Hepatocyte (in vitro differentiated cells): Measurements from ENCODE around the gene DIS3. TPM values are rescaled to one million over a fixed set of nuclear protein-coding genes. Genes with fewer than 3 reads are reported as not detected.
"Not testable (repeated sequence)": the region's sequence is repeated elsewhere in the genome, so short reads cannot be mapped to it uniquely, and the experiment has no call there.

Source experiments
- DNase-seq: peaks from one replicate; pipeline ENCODE4 v3.0.0-alpha.2; 2016; ENCODE audit warnings: low spot score
- H2AFZ ChIP-seq: fragments of 200-600 bp; sonication (generic); 2 replicates; pipeline ENCODE4 v1.6.0; 2016; ENCODE audit warnings: antibody characterized with exemption, mild to moderate bottlenecking
- H3K27ac ChIP-seq: fragments of 200-600 bp; sonication (generic); 2 replicates; pipeline ENCODE4 v1.5.1; 2016; ENCODE audit warnings: mild to moderate bottlenecking
- H3K27me3 ChIP-seq: fragments of 200-600 bp; sonication (generic); 2 replicates; pipeline ENCODE4 v1.6.1; 2016
- H3K36me3 ChIP-seq: fragments of 200-600 bp; sonication (generic); replicated peaks from 2 replicates; pipeline ENCODE4 v1.5.1; 2016; ENCODE audit warnings: low read depth; ENCODE audit not compliant: insufficient read depth
- H3K4me1 ChIP-seq: fragments of 200-600 bp; sonication (generic); 2 replicates; pipeline ENCODE4 v1.5.1; 2016; ENCODE audit warnings: mild to moderate bottlenecking, moderate library complexity; ENCODE audit not compliant: insufficient read depth
- H3K4me2 ChIP-seq: fragments of 200-600 bp; sonication (generic); 2 replicates; pipeline ENCODE4 v1.6.0; 2016
- H3K4me3 ChIP-seq: fragments of 200-600 bp; sonication (generic); 2 replicates; pipeline ENCODE4 v1.5.1; 2016; ENCODE audit warnings: mild to moderate bottlenecking
- H3K79me2 ChIP-seq: fragments of 200-600 bp; sonication (generic); 2 replicates; pipeline ENCODE4 v1.6.0; 2017; ENCODE audit warnings: mild to moderate bottlenecking
- H3K9me2 ChIP-seq: fragments of 200-600 bp; sonication (generic); replicated peaks from 2 replicates; pipeline ENCODE4 v1.6.0; 2017; ENCODE audit warnings: mild to moderate bottlenecking; ENCODE audit not compliant: insufficient read depth
- H3K9me3 ChIP-seq: fragments of 200-600 bp; sonication (generic); 2 replicates; pipeline ENCODE4 v1.5.1; 2016; ENCODE audit warnings: low read depth, mild to moderate bottlenecking
- H4K20me1 ChIP-seq: fragments of 200-600 bp; sonication (generic); 2 replicates; pipeline ENCODE4 v1.6.0; 2016; ENCODE audit warnings: mild to moderate bottlenecking; ENCODE audit not compliant: insufficient read depth, poor library complexity, severe bottlenecking
- EZH2 ChIP-seq: fragments of 200-600 bp; sonication (generic); IDR thresholded peaks from 2 replicates; pipeline ENCODE4 v1.6.1; 2016; ENCODE audit warnings: antibody characterized with exemption, mild to moderate bottlenecking, borderline replicate concordance
- EZH2phosphoT487 ChIP-seq: fragments of 200-600 bp; sonication (generic); IDR thresholded peaks from one replicate; pipeline ENCODE4 v1.6.1; 2018; ENCODE audit warnings: antibody characterized with exemption, mild to moderate bottlenecking, low read depth, moderate library complexity; ENCODE audit not compliant: unreplicated experiment, severe bottlenecking
- WGBS: methylation state at CpG from one replicate; pipeline ENCODE4 v1.1.6; 2016; ENCODE audit warnings: low lambda C conversion rate; ENCODE audit errors: missing lambda C conversion rate; 5-methylcytosine and 5-hydroxymethylcytosine counted together
- polyA plus RNA-seq: library from polyadenylated mRNA; unstranded; fragments of >200 nt; fragmentation: Nextera tagmentation; extraction: Ambion mirVana; gene quantifications from 2 replicates; pipeline ENCODE4 v1.2.1, GENCODE V29; 2016
- total RNA-seq: library from RNA; depleted of rRNA; stranded (reverse); fragments of >200 nt; gene quantifications from 2 replicates; pipeline ENCODE4 v1.2.3, GENCODE V29; 2014
- TF ChIP-seq, protein P1 (sequence below): fragments of 200-600 bp; sonication (generic); IDR thresholded peaks from 2 replicates; pipeline ENCODE4 v1.5.1; 2016; ENCODE audit warnings: antibody characterized with exemption, mild to moderate bottlenecking; ENCODE audit not compliant: poor library complexity

DIS3 gene
- total and polyA plus RNA-seq, 2 experiments from 2014 or later = 11.7 to 37.0 TPM

DNA sequence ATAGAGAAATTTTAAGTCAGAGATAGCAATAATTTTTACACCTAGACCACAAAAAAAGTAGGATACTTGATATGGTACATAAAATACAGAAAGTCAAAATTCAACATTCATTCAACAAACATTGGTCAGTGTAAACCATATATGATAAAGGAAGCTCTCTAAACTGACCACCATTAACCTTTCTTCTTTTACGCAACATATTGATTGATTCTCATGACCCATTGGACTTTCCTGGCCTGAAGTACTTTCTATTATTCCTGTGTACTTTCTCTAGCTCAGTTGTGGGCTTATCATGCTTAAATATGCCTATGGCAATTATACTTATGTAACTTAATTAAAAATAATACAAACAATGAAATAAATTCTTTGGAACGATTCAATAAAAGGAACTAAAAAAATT, 10.9 kb upstream of the DIS3 start:
- H4K20me1 ChIP-seq = no peaks in the 10 kb centered on the region
- H3K79me2 ChIP-seq = peaks cover 23% of the 10 kb centered on the region
- DNase-seq = no peak
- no peak overlapping the region for H3K4me2 ChIP-seq
- H3K4me3 ChIP-seq = no peak overlapping the region
- H3K36me3 ChIP-seq = no peaks in the 10 kb centered on the region
- H3K9me2 ChIP-seq = no peaks in the 10 kb centered on the region
- no peak overlapping the region for H2AFZ ChIP-seq
- WGBS = 92% methylated on average over 2 of the region's 2 CpGs
- H3K4me1 ChIP-seq = no peaks in the 10 kb centered on the region
- no peaks in the 10 kb centered on the region for H3K27me3 ChIP-seq
- TF ChIP-seq, protein P1, sequence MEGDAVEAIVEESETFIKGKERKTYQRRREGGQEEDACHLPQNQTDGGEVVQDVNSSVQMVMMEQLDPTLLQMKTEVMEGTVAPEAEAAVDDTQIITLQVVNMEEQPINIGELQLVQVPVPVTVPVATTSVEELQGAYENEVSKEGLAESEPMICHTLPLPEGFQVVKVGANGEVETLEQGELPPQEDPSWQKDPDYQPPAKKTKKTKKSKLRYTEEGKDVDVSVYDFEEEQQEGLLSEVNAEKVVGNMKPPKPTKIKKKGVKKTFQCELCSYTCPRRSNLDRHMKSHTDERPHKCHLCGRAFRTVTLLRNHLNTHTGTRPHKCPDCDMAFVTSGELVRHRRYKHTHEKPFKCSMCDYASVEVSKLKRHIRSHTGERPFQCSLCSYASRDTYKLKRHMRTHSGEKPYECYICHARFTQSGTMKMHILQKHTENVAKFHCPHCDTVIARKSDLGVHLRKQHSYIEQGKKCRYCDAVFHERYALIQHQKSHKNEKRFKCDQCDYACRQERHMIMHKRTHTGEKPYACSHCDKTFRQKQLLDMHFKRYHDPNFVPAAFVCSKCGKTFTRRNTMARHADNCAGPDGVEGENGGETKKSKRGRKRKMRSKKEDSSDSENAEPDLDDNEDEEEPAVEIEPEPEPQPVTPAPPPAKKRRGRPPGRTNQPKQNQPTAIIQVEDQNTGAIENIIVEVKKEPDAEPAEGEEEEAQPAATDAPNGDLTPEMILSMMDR = no peak
- TF ChIP-seq EZH2phosphoT487 (no peak), EZH2 (no peak)
- H3K27ac ChIP-seq = no peak overlapping the region
- H3K9me3 ChIP-seq = no peaks in the 10 kb centered on the region

DNA sequence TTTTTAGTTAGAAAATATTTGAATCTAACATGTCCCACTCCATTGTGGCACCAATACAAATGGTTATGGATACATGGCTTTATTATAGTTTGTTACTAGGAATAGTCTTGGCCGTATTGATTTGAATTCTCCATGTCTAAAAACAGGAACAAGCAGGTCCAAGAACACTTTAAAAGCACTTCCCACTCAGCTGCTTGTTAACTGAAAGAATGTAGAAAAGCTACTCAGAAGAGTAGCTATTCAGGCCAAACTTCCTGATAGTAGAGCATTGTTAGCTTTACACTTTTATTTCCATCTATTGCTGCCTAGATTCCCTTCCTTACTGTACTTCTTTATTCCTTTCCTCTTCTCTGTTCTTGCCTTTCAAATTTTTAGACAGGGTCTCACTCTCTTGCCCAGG, 7.1 kb upstream of the DIS3 start:
- DNase-seq = no peak
- H3K79me2 ChIP-seq = peaks cover 61% of the 10 kb centered on the region
- 100% methylated on average over 1 of the region's 1 CpG for WGBS
- H2AFZ ChIP-seq = no peak overlapping the region
- H3K36me3 ChIP-seq = no peaks in the 10 kb centered on the region
- no peak overlapping the region for H3K4me3 ChIP-seq
- TF ChIP-seq, protein P1 = no peak
- no peak for TF ChIP-seq EZH2
- TF ChIP-seq EZH2phosphoT487 = no peak
- H3K27ac ChIP-seq = no peak overlapping the region
- no peaks in the 10 kb centered on the region for H3K9me3 ChIP-seq
- no peaks in the 10 kb centered on the region for H3K27me3 ChIP-seq
- no peaks in the 10 kb centered on the region for H4K20me1 ChIP-seq
- H3K9me2 ChIP-seq = no peaks in the 10 kb centered on the region
- H3K4me1 ChIP-seq = no peaks in the 10 kb centered on the region
- no peak overlapping the region for H3K4me2 ChIP-seq

DNA sequence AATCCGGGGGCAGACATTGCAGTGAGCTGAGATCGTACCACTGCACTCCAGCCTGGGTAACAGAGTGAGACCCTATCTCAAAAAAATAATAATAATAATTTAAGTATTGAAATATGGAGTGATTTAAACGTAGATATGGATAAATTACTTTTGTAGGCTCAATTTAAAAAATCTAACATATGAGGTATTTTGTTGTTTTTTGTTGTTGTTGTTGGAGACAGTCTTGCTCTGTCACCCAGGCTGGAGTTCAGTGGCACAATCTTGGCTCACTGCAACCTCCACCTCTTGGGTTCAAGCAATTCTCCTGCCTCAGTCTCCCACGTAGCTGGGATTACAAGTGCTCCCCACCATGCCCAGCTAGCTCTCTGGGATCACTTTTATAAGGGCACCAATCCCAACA, 3.0 kb upstream of the DIS3 start:
- not testable (repeated sequence) for H3K4me2 ChIP-seq, H3K27ac ChIP-seq, H3K9me3 ChIP-seq, DNase-seq, H3K4me3 ChIP-seq, H4K20me1 ChIP-seq, H3K27me3 ChIP-seq, H3K9me2 ChIP-seq, H3K4me1 ChIP-seq, H2AFZ ChIP-seq, H3K36me3 ChIP-seq
- WGBS = 95% methylated on average over 4 of the region's 4 CpGs
- peaks cover 91% of the 10 kb centered on the region for H3K79me2 ChIP-seq

DNA sequence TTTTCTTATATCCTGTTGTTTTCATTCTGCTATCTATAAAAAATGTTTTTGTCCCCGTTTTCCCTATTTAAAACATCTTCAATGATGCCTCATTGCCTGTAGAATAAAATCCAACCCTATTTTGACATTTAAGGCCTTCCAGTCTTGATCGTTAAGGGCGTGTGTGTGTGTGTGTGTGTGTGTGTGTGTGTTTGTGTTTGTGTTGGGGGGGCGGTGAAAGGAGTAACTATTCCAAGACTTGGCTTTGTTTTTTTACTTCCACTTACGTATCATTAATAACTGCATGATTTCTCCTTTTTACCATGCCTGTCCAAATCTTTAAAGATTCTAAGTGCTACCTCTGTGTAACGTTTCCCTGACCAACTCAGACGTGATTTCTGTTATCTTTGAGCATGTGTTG, 1.0 kb upstream of the DIS3 start:
- Histone ChIP-seq H3K36me3 (no peaks in the 10 kb centered on the region), H2AFZ (peak overlapping the region; percentile 58), H3K27ac (peak overlapping the region; percentile 36)

More for the DNA sequence above, 1.0 kb upstream of the DIS3 start:
- Histone ChIP-seq H3K79me2 (peaks cover 92% of the 10 kb centered on the region), H3K27me3 (no peaks in the 10 kb centered on the region), H3K9me3 (no peaks in the 10 kb centered on the region), H3K4me2 (peak overlapping the region; percentile 79), H3K9me2 (no peaks in the 10 kb centered on the region), H3K4me3 (peak overlapping the region; percentile 59), H3K4me1 (peaks cover 11% of the 10 kb centered on the region), H4K20me1 (peaks cover 2% of the 10 kb centered on the region)
- no peak for DNase-seq
- 5% methylated on average over 7 of the region's 7 CpGs for WGBS
- TF ChIP-seq EZH2phosphoT487 (no peak), EZH2 (no peak)
- TF ChIP-seq, protein P1 = no peak
